G401 (cell line): ENCODE data around the gene USP24. TPM values are rescaled to one million over a fixed set of nuclear protein-coding genes. Genes with fewer than 3 reads are reported as not detected.
"Not testable (repeated sequence)": the region's sequence is repeated elsewhere in the genome, so short reads cannot be mapped to it uniquely, and the experiment has no call there.

ENCODE experiments used
- DNase-seq: peaks from one replicate; pipeline ENCODE4 v3.0.0-alpha.2; 2015; ENCODE audit warnings: low spot score
- in situ Hi-C: cut with HindIII; loops from 2 replicates; pipeline ENCODE4 v1.10.0; 2016; ENCODE audit warnings: low sequenced_read_pairs, mixed read lengths
- total RNA-seq: library from RNA; depleted of rRNA; stranded (reverse); fragments of >200 nt; shearing (Covaris generic); gene quantifications from 2 replicates; pipeline ENCODE4 v1.2.3, GENCODE V29; 2014

USP24 gene
- total RNA-seq, 1 experiment from 2014 or later = 20.8 TPM

DNA sequence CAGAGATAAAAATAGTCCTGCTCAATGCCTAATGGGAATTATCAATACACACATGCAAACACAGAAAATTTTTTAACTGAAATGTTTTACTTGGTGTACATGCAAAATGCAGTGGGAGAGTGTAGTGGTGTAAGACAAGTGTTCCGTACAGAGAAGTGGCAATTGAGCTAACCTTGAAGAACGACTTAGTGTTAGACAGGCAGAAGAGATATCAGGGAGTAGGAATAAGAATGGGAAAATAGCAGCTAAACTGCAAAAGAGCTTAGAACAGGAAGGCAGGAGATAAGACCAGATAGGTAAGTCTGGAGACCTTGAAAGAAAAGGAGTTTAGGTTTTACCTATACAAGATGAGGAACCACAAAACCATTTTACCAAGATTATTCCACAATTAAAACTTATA lies 9.0 kb downstream of the USP24 start:
- in situ Hi-C loops = no loop called here

DNA sequence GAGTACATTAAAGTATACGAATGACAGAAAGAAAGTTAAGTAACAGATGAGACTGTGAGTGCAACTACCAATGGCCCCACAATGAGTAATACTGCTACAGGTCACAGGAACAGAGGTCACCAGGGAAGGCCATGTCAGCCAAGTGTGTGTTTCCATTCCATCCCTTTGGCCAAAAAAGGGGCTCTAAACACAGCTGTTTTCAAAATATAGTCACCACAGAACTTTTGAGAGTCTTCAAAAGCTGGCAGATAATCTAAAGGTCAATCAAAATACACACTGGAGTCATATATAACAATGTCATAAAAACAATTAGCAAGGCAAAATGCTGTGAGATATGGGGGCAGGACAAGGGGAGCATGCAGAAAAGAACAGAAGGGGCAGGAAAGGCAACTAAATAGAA lies 10.2 kb downstream of the USP24 start:
- in situ Hi-C loops = no loop called here
- no peak for DNase-seq

More for the DNA sequence above, 9.0 kb downstream of the USP24 start:
- no peak for DNase-seq

DNA sequence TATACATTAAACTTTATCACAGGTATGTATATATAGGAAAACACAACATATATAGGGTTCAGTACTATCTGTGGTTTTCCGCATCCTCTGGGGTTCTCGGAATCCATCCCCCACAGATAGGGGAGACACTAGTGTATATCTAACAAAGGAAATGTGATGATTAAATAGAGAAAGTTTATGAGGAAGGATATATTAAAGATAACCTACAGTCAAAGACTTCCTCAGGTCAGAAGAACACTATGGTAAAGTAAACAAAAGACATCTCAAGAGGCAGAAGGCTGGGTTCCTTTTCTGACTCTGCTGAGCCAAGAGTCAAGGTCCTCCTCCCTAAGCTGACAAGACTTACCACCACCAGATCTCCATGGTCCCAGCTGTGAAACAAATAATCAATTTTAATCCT lies 12.1 kb downstream of the USP24 start:
- DNase-seq = no peak
- in situ Hi-C loops = no loop called here

DNA sequence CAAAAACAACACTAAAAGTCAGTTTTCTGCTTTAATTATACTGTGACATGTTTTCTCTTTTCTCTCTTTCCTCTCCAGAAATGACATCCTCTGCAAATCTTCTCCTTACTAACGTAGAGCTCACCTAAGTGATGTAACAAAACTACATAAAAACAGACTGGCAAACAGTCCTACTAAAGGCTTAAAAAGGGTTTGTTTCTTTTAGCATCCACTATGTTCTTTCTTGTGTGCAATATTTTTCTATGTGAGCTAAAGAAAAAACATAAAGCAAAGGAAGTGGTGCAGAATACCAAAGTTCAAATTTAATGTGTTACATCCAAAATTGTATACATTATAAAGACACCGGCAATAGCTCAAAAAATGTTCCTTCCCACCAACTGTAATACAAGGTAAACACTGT lies 14.5 kb downstream of the USP24 start:
- no peak for DNase-seq
- in situ Hi-C loops = no loop called here

DNA sequence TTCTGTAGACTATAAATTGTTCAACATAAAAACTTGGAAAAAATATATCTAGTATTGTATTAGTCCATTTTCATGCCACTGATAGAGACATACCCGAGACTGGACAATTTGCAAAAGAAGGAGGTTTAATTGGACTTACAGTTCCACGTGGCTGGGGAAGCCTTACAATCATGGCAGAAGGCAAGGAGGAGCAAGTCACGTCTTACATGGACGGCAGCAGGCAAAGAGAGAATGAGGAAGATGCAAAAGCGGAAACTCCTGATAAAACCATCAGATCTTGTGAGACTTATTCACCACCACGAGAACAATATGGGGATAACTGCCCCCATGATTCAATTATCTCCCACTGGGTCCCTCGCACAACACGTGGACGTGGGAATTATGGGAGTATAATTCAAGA lies 15.4 kb downstream of the USP24 start:
- DNase-seq, in situ Hi-C loops: not testable (repeated sequence)

DNA sequence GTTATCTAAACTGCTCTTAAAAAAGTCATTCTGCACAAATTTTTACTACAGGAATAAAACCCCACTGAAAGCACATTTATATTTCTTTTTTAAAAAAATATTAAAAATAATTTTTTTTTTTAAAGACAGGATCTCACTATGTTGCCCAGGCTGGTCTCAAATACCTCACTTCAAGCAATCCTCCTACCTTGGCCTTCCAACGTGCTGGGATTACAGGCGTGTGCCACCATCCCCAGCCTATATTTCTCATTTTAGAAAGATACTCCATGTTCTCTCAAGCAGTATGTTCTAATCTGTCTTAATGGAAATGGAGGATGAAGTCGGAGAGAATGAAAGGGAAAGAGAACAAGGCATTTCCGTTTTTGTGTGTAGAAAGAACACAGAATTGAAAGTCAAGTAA lies 17.1 kb downstream of the USP24 start:
- DNase-seq = no peak
- in situ Hi-C loops = no loop called here

DNA sequence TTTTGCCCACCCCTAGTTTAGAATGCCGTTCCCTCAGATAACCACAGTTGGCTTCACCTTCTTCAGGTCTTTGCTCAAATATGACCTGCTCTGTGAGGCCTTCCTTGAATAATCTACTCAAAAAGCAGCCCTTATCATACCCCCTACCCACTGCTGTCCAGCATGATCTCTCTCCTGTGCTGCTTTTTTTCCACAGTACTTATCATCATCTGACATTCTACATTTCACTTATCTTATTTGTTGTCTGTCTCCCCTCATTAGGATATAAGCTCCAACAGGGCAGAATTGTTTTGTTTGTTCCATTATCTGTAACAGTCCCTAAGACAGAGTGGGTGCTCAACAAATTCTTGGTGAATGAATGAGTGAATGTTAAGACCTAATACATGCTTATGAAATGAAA lies 18.1 kb downstream of the USP24 start:
- in situ Hi-C loops = no loop called here
- DNase-seq = no peak

DNA sequence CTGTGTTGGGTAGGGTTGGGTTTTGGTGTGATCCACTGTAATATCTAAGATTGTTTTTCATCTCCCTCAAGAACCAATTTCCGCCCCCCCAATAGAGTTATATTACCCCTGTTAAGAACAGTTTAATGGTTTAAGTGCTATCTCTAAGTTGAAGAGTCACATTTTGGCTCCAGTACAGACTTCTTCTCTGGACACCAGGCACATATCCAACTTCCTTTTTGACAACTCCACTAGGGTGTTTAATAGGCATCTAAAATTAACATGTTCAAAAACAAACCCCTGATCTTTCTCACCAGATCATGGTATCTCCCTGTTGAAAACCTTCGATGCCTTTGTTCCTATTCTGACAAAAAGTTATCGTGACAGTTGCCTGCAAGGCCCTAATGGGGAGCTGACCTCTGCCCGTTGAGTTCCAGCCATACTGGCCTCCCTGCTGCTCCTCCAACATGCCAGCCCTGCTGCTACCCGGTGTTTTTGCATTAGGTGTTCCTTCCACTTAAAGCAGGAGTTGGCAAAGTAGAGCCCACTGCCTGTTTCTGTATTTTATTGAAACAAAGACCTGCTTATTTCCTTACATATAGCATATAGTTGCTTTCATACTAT lies 18.6 kb downstream of the USP24 start:
- in situ Hi-C loops = no loop called here

DNA sequence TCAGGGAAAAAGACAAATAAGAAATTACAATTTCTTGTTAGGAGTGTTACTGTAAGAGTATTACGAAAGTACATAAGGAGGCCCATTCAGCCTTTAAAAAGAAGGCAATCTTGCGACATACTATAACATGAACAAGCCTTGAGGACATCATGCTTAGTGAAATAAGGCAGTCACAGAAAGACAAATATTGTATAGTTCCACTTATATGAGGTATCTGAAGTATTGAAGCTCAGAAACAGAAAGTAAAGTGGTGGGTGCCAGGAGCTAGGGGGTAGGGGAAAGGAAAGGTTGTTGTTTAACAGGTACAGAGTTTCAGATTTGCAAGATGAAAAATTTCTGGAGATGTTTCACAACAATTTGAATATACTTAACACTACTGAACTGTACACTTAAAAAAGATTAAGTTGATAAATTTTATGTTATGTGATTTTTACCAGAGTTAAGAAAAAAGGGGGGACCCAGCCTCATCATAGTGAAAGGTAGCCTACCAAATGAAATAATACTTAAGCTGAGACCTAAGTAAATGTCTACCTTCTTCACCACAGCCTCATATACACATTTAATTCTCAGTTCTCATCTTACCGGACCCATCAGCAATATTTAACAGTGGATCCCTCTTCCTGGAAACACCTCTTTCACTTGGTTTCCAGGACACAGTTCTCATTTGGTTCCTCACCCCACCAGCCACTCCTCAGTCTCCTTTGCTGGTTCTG lies 19.5 kb downstream of the USP24 start:
- in situ Hi-C loops = no loop called here
- no peak for DNase-seq

More for the DNA sequence above, 18.6 kb downstream of the USP24 start:
- peak; percentile 66 for DNase-seq

DNA sequence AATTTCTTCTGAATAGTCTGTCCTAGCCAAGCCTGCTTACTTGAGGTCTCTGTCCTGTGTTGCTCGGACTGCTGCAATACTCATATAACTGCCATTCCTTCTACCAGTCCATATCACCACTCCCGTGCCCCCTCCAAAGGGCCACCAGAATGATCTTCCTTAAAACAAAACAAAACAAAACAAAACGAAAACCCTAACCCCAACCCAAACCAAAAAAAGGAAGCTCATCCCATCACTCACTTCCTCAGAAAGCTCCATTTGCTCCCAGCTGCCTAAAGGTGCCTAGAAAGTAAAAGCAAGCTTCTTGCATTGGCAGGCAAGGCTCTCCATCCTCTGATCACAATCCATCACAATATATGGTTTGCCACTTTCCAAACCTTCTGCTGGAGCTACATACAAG lies 20.3 kb downstream of the USP24 start:
- DNase-seq = no peak
- in situ Hi-C loops = no loop called here

DNA sequence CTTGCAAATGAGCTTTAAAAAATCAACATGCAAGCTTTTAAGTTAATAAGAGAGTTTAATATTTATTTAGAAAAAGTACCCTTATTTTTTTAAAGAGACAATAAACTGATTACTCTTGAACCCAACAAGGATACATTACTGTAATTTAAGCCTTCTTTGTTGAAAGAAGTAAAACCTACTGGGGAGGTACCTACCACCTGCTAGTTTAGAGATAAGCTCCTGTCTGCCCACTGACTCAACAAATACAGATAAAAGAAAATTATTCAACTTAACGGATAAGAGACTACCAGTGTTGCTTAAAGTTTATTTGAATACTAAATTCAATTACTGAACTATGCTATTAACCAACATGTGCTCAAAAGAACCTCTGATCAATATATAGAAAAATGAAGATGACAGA lies 23.1 kb downstream of the USP24 start:
- no peak for DNase-seq
- in situ Hi-C loops = no loop called here

DNA sequence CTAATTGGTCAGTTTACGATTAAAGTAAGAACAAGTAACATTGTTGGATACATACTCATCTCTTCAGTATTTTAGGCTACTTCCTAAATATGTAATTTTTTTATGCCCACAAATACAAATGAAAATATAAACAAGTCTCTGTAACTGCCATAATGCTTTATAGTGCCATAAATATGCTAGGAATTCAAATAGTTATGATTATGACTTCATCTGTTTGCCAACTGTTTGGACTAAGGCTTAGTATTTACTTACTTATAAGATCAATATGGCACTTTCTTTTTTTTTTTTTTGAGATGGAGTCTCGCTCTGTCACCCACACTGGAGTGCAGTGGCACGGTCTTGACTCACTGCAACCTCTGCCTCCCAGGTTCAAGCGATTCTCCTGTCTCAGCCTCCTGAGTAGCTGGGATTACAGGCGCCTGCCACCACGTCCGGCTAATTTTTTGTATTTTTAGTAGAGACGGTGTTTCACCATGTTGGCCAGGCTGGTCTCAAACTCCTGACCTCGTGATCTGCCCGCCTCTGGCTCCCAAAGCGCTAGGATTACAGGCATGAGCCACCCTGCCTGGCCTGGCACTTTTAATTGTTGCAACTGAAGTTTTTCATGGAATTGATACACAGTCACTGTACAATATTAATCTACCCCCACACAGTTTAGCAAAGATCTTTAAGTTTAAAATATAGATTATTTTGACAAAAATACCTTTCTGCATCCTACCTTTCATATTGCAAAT lies 23.8 kb downstream of the USP24 start:
- DNase-seq, in situ Hi-C loops: not testable (repeated sequence)

DNA sequence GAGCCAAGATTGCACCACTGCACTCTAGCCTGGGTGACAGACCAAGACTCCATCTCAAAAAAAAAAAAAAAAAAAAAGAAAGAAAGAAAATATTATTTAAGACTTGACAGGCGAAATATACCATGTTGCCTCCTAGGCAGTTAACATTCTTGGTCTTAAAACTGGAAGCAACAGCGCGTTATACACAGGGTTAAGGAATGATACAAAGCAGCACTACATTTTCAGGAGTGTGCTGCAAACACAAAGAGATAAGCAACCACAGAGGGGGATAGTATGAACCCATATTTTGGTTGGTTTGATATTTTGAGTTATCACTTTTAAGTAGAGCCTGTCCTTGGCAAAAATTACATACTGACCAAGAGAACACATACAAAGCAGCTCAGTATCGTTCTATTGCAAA lies 25.1 kb downstream of the USP24 start:
- in situ Hi-C loops = no loop called here
- DNase-seq = no peak

DNA sequence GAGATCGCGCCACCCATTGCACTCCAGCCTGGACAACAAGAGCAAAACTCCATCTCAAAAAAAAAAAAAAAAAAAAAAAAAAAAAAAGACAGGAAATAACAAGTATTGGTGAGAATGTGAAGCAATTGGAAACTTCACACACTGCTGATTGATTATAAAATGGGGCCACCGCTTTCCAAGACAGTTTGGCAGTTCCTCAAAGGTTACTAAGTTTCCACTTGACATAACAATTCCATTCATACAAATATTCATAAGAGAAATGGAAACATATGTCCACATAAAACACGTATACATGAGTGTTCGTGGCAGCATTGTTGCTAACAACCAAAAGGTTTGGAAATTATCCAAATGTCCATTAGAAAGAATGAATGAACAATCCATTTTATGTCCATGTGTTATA lies 26.3 kb downstream of the USP24 start:
- no peak for DNase-seq
- in situ Hi-C loops = no loop called here

DNA sequence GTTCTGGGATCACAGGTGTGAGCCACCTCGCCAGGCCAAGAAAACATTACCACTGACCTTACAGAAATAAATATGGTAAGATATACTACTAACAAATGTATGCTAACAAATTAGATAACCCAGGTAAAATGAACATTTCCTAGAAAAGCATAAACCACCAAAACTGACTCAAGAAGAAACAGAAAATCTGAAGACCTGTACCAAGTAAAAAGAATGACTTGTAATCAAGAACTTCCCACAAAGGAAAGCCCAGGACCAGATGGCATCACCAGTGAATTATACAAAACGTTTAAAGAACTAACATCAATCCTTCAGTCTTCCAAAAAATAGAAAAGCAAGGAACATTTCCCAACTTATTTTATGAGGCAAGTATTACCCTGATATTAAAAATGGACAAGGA lies 29.3 kb downstream of the USP24 start:
- DNase-seq = no peak
- in situ Hi-C loops = no loop called here

DNA sequence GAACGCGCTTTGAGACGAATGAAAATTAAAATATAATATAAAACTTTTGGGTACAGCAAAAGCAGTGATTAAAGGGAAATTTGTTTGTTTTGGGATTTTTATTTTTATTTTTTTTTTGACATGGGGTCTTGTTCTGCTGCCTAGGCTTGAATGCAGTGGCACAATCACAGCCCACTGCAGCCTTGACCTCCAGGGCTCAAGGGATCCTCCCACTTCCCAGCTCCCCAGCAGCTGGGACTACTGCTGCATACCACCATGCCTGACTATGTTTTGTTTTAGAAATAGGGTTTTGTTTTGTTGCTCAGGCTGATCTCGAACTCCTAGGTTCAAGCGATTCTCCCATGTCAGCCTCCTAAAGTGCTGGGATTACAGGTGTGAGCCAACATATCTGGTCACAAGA lies 30.3 kb downstream of the USP24 start:
- in situ Hi-C loops = no loop called here
- no peak for DNase-seq

DNA sequence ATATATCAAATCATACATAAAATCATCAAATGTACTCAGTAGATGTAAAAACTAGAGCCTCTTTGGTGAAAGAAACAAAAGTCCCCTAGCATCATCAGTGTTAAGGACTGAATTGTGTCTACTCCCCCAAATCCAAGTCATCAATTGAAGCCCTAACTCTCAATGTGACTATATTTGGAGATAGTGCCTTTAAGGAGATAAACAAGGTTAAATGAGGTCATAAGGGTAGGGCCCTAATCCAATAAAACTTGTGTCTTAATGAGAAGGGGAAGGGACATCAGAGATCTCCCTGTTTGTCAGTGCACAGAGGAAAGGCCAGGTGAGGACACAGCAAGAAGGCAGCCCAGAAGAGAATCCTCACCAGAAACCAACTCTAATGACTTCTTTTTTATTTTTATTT lies 33.5 kb downstream of the USP24 start:
- no peak for DNase-seq
- in situ Hi-C loops = no loop called here

DNA sequence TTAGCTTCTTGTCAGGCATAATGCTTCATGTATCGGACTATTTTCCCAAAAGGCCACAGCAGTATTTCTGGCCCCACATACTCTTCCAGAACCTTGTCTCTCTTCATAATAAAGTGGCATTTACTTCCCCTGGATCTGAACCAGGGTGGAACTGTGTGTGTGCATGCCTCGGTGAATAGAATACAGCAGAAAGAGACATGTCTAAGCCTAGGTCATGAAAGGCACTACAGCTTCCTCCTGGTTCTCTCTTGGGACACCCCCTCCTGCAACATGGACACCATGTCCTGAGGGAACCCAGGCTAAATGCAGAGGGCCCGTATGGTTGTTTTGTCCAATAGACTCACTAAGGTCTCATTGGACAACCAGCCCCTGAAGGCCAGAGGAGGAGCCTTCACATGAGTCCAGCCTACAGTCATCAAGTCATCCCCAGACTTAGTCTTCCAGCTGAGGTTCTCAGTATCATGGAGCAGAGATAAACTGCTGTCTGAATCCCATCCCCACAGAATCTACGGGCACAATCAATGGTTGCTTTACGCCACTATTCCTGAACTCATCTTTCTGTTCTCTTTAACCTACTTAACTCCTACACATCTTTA lies 35.0 kb downstream of the USP24 start:
- DNase-seq = no peak
- in situ Hi-C loops = no loop called here

DNA sequence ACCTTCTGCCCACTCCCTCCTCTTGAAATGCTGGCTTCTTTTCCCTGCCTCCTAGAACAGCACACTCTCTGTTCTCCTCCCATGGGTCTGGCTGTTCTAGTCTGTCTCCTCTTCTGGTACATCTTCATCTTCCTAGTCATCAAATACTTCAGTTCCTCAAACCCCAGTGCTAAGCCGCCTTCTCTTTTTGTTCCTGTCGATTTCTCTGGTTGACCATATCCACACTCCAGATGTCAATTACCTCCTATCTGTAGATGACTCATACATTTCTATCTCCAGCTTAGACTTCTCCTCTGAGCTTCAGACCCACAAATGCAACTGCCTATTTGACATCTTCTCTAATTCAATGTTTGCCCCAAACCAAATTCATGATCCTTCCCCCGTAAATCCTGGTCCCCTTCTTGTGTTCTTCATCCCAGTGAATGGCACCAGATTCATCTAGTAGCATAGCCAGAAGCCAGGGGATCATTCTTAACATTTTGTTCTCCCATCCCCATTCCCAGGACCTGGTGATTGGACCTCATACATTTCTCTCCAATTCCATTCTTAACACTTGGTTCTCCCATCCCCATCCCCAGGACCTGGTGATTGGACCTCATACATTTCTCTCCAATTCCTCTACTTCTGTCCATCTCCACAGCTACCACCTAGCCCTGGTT lies 35.9 kb downstream of the USP24 start:
- in situ Hi-C loops = no loop called here
- DNase-seq = no peak

DNA sequence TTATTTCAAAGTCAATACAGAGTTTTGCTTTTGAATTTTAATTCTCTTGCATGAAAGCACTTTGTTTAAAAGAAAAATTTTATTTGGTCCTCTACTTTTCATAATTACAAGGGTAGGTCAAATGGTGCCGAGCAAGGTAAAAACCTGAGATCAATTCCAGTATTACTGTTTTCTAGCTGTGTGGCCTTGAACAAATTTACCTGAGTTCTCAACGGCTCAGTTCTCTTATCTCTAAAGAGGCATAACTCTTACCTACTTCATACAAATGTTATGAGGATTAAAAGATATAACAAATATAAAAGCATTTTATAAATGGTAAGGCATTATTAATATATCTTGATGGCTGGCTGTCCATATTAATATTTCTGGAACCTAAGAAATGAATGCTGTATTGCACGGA lies 42.5 kb downstream of the USP24 start:
- no peak for DNase-seq
- in situ Hi-C loops = no loop called here
